GM12874 (cell line): Measurements from ENCODE around the gene PPP2R2D.

Source experiments
- CTCF ChIP-seq: IDR thresholded peaks from 2 replicates; pipeline ENCODE4 v1.5.1; 2011; ENCODE audit warnings: low read depth, mild to moderate bottlenecking, control low read depth, low read length, moderate library complexity; ENCODE audit not compliant: insufficient read depth

PPP2R2D gene

GRCh38 chr10:131936736-131937135 is 35.9 kb downstream of the PPP2R2D start:
- TF ChIP-seq CTCF, result no peak

GRCh38 chr10:131937836-131938235 is 37.0 kb downstream of the PPP2R2D start:
- TF ChIP-seq CTCF, result no peak

- no peak for TF ChIP-seq CTCF
These were observed 37.9 kb downstream of the PPP2R2D start for GRCh38 chr10:131938681-131939080.

GRCh38 chr10:131942455-131942854 is 41.6 kb downstream of the PPP2R2D start:
- TF ChIP-seq CTCF, result no peak

- TF ChIP-seq CTCF, result peak; percentile 40; the same call in 1 of the 2 replicates
These were observed 42.4 kb downstream of the PPP2R2D start for GRCh38 chr10:131943021-131943814.

GRCh38 chr10:131944412-131944811 is 43.6 kb downstream of the PPP2R2D start:
- TF ChIP-seq CTCF, result no peak

- TF ChIP-seq CTCF, result no peak
These were observed 44.3 kb downstream of the PPP2R2D start for GRCh38 chr10:131944976-131945695.
